Coronary artery (tissue), 2 donors: ENCODE measurements around the gene UBE2I.

Experiments
- DNase-seq: peaks from one replicate; pipeline ENCODE4 v3.0.0-alpha.2; 2017; ENCODE audit warnings: low spot score
- H3K27ac ChIP-seq, 2 donors: fragments of 200-600 bp; sonication (generic); one replicate each; pipeline ENCODE4 v1.5.1; 2016 to 2019
- H3K4me3 ChIP-seq: fragments of 200-600 bp; sonication (generic); 2 replicates; pipeline ENCODE4 v1.5.1; 2016; ENCODE audit warnings: mild to moderate bottlenecking, moderate library complexity
- CTCF ChIP-seq: fragments of 200-600 bp; sonication (generic); IDR thresholded peaks from one replicate; pipeline ENCODE4 v1.5.1; 2019; ENCODE audit warnings: antibody characterized with exemption

The UBE2I gene

GRCh38 chr16:1314399-1315068 lies 5.1 kb downstream of the UBE2I start:
- no peak for TF ChIP-seq CTCF
- no peak for DNase-seq

GRCh38 chr16:1315081-1316032 lies 5.9 kb downstream of the UBE2I start:
- DNase-seq = no peak
- no peak for TF ChIP-seq CTCF
- H3K27ac ChIP-seq = no peak overlapping the region
- no peak overlapping the region for H3K4me3 ChIP-seq

More at GRCh38 chr16:1314399-1315068, 5.1 kb downstream of the UBE2I start:
- no peak overlapping the region for H3K4me3 ChIP-seq
- H3K27ac ChIP-seq = no peak overlapping the region

DNA sequence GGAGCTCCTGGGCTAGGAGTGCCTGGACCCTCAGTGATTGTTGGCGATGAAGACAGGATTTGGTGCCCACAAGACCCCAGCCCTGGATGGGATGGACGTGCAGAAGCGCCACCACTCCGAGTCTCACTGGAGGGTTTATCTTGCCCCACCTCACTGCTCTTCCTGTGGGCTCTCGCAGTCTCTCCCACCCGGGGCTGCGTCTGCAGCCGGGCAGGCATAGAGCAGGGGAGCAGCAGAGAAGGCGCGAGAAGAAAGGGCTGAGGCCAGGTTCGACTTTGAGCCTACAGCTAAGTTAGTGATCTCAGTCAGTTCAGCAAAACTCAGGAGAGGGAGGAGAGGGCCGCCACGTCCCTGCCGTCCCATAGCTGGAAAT lies 6.6 kb downstream of the UBE2I start:
- TF ChIP-seq CTCF = no peak
- DNase-seq = no peak
- no peak overlapping the region for H3K4me3 ChIP-seq
- no peak overlapping the region for H3K27ac ChIP-seq

DNA sequence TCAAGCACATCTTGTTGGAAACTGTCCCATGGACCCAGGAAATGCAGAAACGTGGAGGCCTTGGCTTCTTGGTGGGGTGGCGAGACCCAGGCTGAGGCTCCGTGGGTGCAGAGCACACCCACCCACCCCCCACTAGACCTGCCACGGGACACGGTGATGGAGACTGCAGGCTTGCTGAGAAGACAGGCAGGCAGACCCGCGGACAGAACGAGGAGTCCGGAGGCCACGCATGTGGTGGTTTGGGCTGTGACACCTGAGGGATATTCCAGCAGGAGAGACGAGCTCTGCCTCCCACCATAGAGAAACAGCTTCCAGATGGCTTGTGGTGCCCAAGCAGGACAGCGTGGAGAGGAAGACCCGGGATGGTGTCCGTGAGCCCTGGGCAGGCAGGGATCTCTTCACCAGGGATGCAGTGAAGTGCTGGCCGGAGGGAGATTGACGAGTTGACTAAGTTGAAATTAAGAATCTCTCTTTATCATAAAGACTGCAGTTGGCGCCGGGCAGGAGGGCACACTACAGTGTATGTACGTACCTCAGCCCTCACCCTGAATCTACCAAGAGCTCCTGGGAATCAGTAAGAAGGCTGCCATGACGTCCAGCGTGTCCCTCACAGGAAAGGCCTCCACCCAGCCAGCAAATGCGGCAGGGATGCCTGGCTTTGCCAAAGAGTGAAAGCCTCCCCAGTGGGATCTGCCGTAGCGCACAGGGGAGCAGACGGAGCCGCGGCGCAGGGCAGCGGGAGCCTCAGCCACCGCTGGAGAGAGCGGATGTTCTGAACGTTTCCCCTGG lies 8.2 kb downstream of the UBE2I start:
- no peak for DNase-seq
- H3K27ac ChIP-seq = no peak overlapping the region
- TF ChIP-seq CTCF = no peak
- H3K4me3 ChIP-seq = no peak overlapping the region

DNA sequence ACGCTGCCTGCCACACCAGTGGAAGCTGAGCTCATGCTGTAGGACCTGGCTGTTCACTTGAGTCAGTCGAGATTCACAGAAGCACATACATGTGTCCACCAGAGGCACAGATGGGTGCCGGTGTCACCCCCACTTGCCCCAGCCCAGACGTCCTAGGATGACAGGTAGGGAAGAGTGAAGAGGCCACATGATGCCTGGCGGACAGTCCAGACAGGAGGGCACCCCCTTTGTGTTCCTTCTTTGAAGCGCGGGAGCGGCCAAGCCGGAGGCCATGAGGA lies 8.8 kb downstream of the UBE2I start:
- no peak for DNase-seq
- no peak for TF ChIP-seq CTCF
- Histone ChIP-seq H3K27ac (no peak overlapping the region), H3K4me3 (no peak overlapping the region)

- Histone ChIP-seq H3K27ac (no peak overlapping the region), H3K4me3 (no peak overlapping the region)
- DNase-seq = no peak
- no peak for TF ChIP-seq CTCF
Measured at GRCh38 chr16:1319041-1319440, 9.6 kb downstream of the UBE2I start.
